Ecto neural progenitor cell (in vitro differentiated cells): ENCODE measurements around the gene IGFL1.
"Not testable (repeated sequence)": the region's sequence is repeated elsewhere in the genome, so short reads cannot be mapped to it uniquely, and the experiment has no call there.

Experiments used
- DNase-seq: peaks from one replicate; pipeline ENCODE4 v3.0.0-alpha.2; 2018; ENCODE audit warnings: low spot score

The IGFL1 gene

DNA sequence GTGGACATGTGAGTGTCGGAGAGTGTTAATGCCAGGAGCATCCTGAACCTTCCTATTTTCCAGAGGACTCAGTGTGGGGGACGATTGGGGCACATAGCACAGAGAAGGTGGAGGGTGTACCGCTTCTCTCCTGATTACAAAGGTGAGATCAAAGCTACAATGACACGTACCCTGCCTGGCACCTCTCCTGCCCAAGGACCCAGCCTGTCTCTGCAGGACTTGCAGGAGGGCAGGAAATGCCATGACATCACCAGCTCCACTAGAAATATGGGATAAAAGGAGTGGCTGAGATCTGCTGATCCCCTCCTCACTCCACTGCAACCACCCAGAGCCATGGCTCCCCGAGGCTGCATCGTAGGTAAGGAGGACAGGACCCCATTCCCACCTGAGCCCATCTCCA is at the start of gene IGFL1:
TSS of gene IGFL1 (plus strand) at position 301 of the 400 bp plus-strand sequence. CDS start at position 334, 33 bp downstream.
- no peak for DNase-seq

GRCh38 chr19:46180701-46181387 is 48.7 kb upstream of the IGFL1 start:
- DNase-seq, result no peak

DNA sequence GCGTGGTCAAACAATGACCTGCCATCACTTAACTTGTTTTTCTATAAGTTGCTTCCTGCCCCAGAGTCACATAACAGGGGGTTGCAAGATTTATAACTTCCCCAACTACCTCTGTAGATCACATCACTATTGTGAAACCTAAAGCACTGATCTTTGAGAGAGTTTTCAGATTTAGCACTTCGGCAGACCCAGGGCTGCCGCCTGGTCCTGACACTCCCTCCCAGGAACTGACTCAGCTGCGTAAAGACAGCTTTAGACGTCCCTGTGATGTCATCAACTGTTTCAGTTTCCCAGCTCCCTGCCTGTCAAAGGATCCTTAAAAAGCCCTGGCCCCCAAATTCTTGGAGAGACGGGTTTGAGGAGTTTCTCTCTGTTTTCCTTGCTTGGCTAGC is 48.2 kb upstream of the IGFL1 start:
- no peak for DNase-seq

DNA sequence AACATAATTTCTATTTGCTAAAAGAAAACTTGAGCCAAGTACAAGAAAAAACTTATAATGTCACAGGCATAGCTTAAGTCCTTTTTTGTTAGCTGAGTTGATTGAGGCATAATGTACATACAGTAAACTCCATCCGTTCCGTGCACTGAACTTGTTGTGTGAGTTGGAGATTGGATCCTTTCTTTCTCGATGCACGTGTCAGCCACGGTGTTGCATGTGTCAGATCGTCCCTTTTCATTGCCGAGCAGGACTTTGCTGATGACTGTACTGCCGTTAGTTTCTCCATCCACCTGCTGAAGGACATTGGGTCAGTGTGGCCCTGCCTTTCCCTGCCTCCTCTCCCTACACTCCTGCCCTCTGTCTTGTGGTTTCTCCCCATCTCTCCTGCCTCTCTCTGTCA is 47.1 kb upstream of the IGFL1 start:
- no peak for DNase-seq

DNA sequence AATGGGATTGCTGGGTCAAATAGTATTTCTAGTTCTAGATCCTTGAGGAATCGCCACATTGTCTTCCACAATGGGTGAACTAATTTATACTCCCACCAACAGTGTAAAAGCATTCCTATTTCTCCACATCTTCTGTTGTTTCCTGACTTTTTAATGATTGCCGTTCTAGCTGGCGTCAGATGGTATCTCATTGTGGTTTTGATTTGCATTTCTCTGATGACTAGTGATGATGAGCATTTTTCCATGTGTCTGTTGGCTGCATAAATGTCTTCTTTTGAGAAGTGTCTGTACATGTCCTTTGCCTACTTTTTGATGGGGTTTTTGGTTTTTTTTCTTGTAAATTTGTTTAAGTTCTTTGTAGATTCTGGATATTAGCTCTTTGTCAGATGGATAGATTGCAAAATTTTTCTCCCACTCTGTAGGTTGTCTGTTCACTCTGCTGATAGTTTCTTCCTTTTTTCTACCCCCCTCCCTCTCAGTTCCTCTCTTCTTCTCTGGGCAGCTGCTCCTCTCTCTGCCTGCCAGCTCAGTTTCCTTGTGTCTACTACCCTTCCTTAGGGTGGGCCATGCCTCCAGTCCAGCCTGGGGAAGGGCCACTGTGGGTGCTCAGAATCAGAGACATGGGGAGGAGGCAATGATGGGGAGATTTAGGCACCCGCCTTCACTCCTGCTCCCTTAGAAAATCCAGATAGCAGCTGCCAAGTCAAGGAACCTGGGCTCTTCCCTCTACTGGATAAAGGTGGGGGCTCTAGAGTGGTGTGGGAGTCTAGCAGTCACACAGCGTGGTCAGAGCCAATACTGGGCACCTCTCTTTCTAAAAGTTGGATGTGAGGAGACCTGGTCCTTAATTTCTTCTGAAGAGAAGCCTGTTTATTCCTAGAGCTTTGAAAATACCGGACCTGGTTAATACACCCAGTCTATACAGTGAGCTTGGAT is 44.5 kb upstream of the IGFL1 start:
- not testable (repeated sequence) for DNase-seq

GRCh38 chr19:46186101-46186716 is 43.3 kb upstream of the IGFL1 start:
- DNase-seq, result no peak

GRCh38 chr19:46186717-46187101 is 42.8 kb upstream of the IGFL1 start:
- DNase-seq, result no peak

DNA sequence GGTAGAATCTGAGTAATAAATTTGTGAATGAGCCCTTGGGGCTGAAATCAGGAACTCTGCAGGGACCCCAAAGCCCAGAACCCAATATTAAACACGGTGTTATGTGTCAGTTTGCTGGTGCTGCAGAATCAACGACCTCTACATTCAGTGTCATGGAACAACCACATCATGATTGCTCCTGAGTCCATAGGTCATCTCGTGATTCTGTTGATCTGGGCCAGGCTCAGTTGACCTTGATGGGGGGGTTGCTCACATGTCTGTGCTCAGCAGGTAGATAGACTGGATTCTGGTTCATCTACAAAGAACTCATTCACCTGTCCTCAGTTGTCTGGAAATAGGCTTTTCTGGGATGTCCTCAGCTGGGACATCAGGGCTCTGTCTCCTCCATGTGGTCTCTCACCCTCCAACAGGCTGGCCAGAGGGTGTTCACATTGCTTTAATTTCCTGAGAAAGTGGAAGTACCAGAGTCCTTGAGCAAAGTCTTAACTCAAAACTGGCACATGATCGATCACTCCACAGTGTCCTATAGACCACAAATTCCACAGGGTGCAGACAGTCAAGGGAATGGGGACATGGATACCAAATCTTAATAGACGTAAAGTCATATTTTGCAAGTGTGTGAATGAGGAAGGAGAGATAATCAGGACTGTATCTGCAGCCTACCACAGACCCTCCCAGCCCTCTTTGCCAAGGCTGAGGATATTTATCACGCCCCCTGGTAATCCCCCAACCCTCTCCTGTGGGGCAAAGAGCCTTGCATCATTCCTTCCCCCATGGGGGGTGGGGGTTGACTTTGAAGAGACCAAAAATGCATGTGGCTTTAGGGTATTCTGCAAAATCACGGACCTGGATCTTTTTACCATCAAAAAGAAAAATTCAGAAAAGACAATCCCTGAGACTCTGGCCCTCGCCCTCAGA is 39.3 kb upstream of the IGFL1 start:
- no peak for DNase-seq

GRCh38 chr19:46191356-46191755 is 38.2 kb upstream of the IGFL1 start:
- DNase-seq, result no peak

DNA sequence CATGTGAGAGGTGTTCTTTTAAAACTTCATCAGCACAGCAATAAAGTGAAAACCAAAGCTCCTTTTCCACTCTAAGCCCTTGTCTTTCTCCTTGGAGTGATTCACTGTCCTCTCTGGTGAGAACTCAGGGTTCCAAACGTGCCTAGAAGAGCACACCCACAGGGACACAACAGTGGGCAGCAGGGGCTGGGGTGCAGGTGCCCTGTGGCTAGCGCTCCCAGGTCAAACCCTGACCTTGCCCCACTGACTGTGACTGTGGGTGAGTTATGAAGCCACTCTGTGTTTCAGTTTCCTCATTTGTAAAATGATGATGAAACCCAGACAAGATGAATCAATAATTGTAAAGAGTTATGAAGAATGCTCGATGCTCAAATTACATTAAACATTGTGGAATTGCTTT is 37.6 kb upstream of the IGFL1 start:
- DNase-seq, result no peak

DNA sequence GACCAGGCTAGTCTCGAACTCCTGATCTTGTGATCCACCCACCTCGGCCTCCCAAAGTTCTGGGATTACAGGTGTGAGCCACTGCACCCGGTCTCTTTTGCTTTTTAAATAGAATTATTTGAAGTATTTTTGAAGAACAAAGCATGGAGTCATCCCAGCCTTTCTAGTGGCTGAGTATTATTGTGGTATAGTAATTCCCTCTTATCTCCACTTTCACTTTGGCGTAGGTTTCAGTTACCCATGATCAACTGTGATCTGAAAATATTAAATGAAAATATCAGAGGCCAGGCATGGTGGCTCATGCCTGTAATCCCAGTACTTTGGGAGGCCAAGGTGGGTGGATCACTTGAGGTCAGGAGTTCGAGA is 36.9 kb upstream of the IGFL1 start:
- DNase-seq, result not testable (repeated sequence)

DNA sequence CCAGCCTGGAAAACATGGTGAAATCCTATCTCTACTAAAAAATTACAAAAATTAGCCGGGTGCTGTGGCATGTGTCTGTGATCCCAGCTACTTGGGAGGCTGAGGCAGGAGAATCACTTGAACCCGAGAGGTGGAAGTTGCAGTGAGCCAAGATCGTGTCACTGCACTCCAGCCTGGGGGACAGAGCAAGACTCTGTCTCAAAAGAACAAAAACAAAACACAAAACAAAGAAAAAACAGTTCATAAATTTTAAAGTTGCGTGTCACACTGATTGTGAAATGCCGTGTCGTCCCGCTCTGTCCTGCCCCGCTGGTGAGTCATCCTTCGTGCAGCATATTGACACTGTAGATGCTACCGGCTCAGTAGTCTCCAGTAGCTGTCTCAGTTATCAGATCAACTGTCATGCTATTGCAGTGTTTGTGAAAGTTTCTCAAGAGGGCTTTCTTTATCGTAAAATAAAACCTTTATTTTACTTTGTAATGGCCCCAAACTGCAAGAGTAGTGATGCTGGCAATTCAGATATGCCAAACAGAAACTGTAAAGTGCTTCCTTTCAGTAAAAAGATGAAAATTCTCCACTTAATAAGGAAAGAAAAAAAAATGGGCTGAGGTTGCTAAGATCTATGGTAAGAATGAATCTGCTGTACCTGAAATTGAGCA is 36.4 kb upstream of the IGFL1 start:
- DNase-seq, result no peak

DNA sequence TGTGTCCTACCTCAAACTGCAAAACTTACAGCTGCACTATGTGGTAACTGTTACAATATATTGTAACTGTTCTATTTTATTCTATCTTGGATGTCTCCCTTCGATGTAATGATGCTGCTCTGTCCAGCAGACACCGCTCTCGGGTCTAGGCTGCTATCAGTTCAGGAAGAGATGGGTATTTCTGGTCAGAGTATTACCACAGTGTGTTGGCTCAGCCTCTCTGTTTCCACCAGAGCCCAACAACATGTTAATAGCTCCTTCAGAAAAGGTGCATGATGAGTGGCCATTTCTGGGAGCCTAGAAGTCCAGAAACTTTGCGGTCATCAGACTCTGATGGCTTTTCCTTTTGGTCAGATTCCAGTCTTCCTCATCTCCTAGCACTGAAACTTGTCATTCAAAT is 35.9 kb upstream of the IGFL1 start:
- DNase-seq, result no peak

GRCh38 chr19:46195104-46195503 is 34.4 kb upstream of the IGFL1 start:
- DNase-seq, result no peak

DNA sequence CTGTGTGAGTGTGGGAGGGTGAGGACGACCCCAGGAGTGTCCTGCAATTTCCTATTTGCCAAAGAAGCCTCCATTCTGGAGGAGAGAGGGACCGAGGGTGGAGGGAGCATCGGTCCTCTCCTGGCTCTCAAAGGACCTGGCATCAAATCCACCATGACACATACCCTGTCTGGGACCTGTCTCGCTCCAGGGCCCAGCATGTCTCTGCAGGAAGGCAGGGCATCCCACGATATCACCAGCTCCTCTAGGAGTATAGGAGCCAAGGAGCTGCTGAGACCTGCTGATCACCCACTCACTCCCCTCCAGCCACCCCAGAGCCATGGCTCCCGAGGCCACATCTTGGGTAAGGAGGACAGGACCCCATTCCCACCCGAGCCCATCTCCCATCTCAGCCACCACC is 33.6 kb upstream of the IGFL1 start:
- DNase-seq, result not testable (repeated sequence)

GRCh38 chr19:46196410-46197124 is 33.0 kb upstream of the IGFL1 start:
- no peak for DNase-seq

DNA sequence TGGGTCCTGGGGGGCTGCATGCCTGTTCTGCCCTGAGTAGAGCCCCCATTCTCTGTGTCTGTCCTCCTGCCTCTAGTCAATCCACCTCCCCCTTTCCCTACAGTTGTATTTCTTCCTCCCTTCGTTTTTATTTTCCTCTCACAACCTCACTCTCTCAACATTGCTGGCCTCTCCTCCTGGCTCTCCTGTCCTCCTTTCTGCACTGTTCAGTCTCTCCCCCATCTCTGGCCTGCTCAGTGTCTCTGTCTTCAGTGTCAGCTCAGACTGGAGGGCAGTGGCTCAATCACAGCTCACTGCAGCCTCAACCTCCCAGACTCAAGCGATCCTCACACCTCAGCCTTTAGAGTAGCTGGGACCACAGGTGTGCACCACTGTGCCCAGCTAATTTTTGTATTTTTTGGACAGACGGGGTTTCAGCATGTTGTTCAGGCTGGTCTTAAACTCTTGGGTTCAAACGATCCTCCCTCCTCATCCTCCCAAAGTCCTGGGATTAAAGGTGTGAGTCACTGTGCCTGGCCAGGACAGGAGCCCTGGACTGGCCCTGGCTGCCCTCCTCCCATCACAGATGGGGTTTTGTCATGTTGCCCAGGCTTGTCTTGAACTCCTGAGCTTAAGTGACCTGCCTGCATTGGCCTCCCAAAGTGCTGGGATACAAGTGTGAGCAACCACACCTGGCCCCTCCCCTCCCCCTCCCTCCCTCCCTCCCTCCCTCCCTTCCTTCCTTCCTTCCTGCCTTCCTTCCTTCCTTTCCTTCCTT is 32.0 kb upstream of the IGFL1 start:
- no peak for DNase-seq

DNA sequence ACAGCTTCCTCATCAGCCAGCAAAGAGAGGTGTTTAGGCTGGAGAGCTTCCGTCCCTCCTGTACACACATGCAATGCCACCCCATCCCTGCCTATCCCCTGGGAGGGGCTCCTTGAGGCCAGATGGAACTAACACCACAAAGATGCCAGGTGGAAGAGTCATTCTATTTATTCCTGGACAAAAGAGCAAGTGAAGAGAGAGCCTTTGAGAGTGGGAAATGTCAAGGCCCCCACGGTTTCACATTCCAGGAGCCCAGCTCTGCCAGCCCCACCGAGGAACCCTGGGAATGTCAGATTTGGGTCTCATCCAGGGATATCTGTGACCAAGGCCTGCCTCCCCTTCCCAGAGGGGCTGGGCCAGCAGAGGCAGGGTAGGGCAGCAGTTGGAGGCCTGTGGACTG is 30.8 kb upstream of the IGFL1 start:
- DNase-seq, result no peak

DNA sequence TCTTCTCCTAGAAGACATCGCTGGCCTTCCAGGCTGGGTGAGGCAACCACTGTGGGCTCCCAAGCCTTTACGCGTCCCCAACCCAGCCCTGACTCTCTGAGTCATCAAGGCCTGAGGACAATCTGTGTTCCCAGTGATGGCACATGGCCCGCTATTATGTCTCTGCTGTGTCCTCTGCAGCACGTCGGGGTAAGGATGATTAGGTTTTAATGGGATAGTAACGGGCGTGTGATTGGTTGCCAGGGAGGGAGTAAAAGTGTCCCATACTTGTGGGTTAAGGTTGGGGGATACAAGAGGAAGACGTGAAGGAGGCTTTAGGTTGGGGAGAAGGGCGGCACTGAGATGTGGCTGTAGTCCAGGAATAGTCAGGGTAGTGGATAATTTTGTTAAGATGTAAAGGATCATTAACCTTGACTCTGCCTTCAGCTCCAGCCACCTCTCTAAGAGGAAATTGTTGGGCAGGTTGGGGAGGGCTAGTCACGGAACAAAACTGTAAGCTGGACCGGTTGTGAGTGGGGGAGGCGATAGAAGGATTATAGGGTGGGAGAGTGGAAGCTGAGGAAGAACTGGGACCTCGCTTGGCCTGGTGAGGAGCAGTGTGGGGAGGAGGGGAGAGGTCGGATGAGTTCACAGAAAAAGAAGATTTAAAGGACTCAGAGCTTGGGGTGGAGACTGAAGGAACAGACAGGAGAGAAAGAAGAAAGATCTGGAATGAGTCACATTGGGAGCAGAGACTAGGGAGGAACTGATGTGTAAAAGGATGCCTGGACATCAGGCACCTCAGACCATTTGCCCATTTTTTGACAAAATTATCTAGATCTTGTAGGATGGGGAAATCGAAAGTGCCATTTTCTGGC is 27.9 kb upstream of the IGFL1 start:
- DNase-seq, result no peak
